GM12865 (cell line): Measurements from ENCODE around the gene RAB38.

Source experiments
- DNase-seq: peaks from one replicate; pipeline ENCODE4 v3.0.0; 2010; ENCODE audit warnings: low read depth
- H3K4me3 ChIP-seq: 2 replicates; pipeline ENCODE4 v1.5.1; 2011; ENCODE audit warnings: mild to moderate bottlenecking, low read depth, low read length, control low read depth
- CTCF ChIP-seq: IDR thresholded peaks from 2 replicates; pipeline ENCODE4 v1.5.1; 2011; ENCODE audit warnings: low read length, control low read depth, low read depth, inconsistent platforms; ENCODE audit not compliant: insufficient read depth; ENCODE audit errors: missing control alignments

RAB38 gene

GRCh38 chr11:88122956-88123355 is 52.3 kb downstream of the RAB38 start:
- TF ChIP-seq CTCF, result no peak
- H3K4me3 ChIP-seq, result no peak overlapping the region
- no peak for DNase-seq

- DNase-seq, result no peak
- TF ChIP-seq CTCF, result no peak
Observed at GRCh38 chr11:88119561-88119960, 55.7 kb downstream of the RAB38 start.

GRCh38 chr11:88117281-88117858 is 57.9 kb downstream of the RAB38 start:
- H3K4me3 ChIP-seq, result no peak overlapping the region
- no peak for TF ChIP-seq CTCF
- peak; percentile 23 for DNase-seq

More at GRCh38 chr11:88119561-88119960, 55.7 kb downstream of the RAB38 start:
- H3K4me3 ChIP-seq, result no peak overlapping the region

GRCh38 chr11:88115828-88116755 is 59.2 kb downstream of the RAB38 start:
- no peak for TF ChIP-seq CTCF
- no peak overlapping the region for H3K4me3 ChIP-seq
- no peak for DNase-seq

GRCh38 chr11:88114486-88115045 is 60.7 kb downstream of the RAB38 start:
- H3K4me3 ChIP-seq, result no peak overlapping the region

GRCh38 chr11:88106666-88107065 is 68.6 kb downstream of the RAB38 start:
- no peak for DNase-seq
- no peak for TF ChIP-seq CTCF
- no peak overlapping the region for H3K4me3 ChIP-seq

More at GRCh38 chr11:88114486-88115045, 60.7 kb downstream of the RAB38 start:
- no peak for TF ChIP-seq CTCF
- DNase-seq, result no peak
